ENCODE results near the gene NMU.

- TF ChIP-seq CREB5 (CRISPR knock-in tag; IDR thresholded peaks at IDR 0.05; ENCODE audit: low read depth) = no peak
- TF ChIP-seq ARNTL (CRISPR knock-in tag; IDR thresholded peaks at IDR 0.05; ENCODE audit: borderline replicate concordance, low read depth) = no peak
Measured at GRCh38 chr4:55658657-55659056, 22.6 kb upstream of the NMU start.
